Esophagus squamous epithelium (tissue), 5 donors: ENCODE measurements around the gene ATL1. TPM values are rescaled to one million over a fixed set of nuclear protein-coding genes. Genes with fewer than 3 reads are reported as not detected.

ENCODE experiments used
- DNase-seq: peaks from one replicate; lab custom pipeline; 2025; lab: John Stamatoyannopoulos, UW
- H3K27ac ChIP-seq, 4 donors: fragments of 200-600 bp; sonication (generic); one replicate each; pipeline ENCODE4 v1.5.1; 2016 to 2019; ENCODE audit warnings: mild to moderate bottlenecking in 1 of 4
- H3K27me3 ChIP-seq, 4 donors: fragments of 200-600 bp; sonication (generic); 1 replicate in 3 of 4; 2 replicates in 1 of 4; pipeline versions ENCODE4 v1.5.1 to v1.6.0; 2017 to 2021; ENCODE audit warnings: antibody characterized with exemption in 1 of 4
- H3K36me3 ChIP-seq, 3 donors: fragments of 200-600 bp; sonication (generic); one replicate each; pipeline ENCODE4 v1.5.1; 2016 to 2019
- H3K4me1 ChIP-seq, 3 donors: fragments of 200-600 bp; sonication (generic); one replicate each; pipeline ENCODE4 v1.5.1; 2017 to 2019
- H3K4me3 ChIP-seq, 4 donors: fragments of 200-600 bp; sonication (generic); 1 replicate in 3 of 4; 2 replicates in 1 of 4; pipeline ENCODE4 v1.5.1; 2016 to 2019; ENCODE audit warnings: mild to moderate bottlenecking in 2 of 4, moderate library complexity in 1 of 4
- H3K9me3 ChIP-seq, 3 donors: fragments of 200-600 bp; sonication (generic); one replicate each; pipeline ENCODE4 v1.5.1; 2016 to 2019
- CTCF ChIP-seq, 6 experiments: fragments of 450-650 bp in 4 of 6; fragments of 200-600 bp in 2 of 6; sonication (generic) in 2 of 6; IDR thresholded peaks; one replicate each; pipeline ENCODE4 v1.5.1; 2016 to 2019; ENCODE audit warnings: antibody characterized with exemption in 6 of 6, mild to moderate bottlenecking in 4 of 6, moderate library complexity in 4 of 6
- POLR2A ChIP-seq, 4 donors: fragments of 450-650 bp; IDR thresholded peaks; one replicate each; pipeline ENCODE4 v1.6.1; 2017; ENCODE audit warnings: antibody characterized with exemption in 4 of 4, mild to moderate bottlenecking in 4 of 4, moderate library complexity in 3 of 4
- WGBS, 2 donors: methylation state at CpG; one replicate each; pipeline ENCODE4 v1.1.5; 2018; 5-methylcytosine and 5-hydroxymethylcytosine counted together
- intact Hi-C: fragments of 100-400 bp; cut with DNase I; formaldehyde crosslinking; loops from one replicate; pipeline ENCODE4 v1.15.0; 2022
- total RNA-seq, 4 donors: library from RNA; depleted of rRNA; stranded (reverse); fragments of >200 nt; gene quantifications; one replicate each; pipeline ENCODE4 v1.1.0, GENCODE V29; 2016
- donor health status: DM: yes; HTN: yes; CAD: no.

ATL1 gene
- total RNA-seq, 4 donors from 2014 or later, result 3.3 to 7.3 (median 6.0) TPM

- Histone ChIP-seq H3K27ac (no peak overlapping the region), H3K27me3 (no peaks in the 10 kb centered on the region), H3K4me1 (no peaks in the 10 kb centered on the region), H3K9me3 (no peaks in the 10 kb centered on the region), H3K4me3 (no peak overlapping the region), H3K36me3 (peaks cover 0 to 20% (median 0%) of the 10 kb centered on the region in 3 donors)
- TF ChIP-seq POLR2A (IDR thresholded peaks at IDR 0.05), result no peak
- no peak for TF ChIP-seq CTCF (IDR thresholded peaks at IDR 0.05)
- no peak for DNase-seq
- intact Hi-C loops, result no loop called here
- 97 to 100% methylated on average over 2 of the region's 2 CpGs for WGBS, 2 donors
Observed at GRCh38 chr14:50615552-50615951, 55.6 kb downstream of the ATL1 start.

GRCh38 chr14:50616275-50616674 lies 56.3 kb downstream of the ATL1 start:
- intact Hi-C loops, result no loop called here
- TF ChIP-seq POLR2A (IDR thresholded peaks at IDR 0.05) (no peak), CTCF (IDR thresholded peaks at IDR 0.05) (no peak)
- Histone ChIP-seq H3K27ac (no peak overlapping the region), H3K4me3 (no peak overlapping the region), H3K27me3 (no peaks in the 10 kb centered on the region), H3K9me3 (no peaks in the 10 kb centered on the region), H3K4me1 (no peaks in the 10 kb centered on the region), H3K36me3 (peaks cover 0 to 20% (median 0%) of the 10 kb centered on the region in 3 donors)
- 91 to 100% methylated on average over 2 of the region's 2 CpGs for WGBS, 2 donors
- DNase-seq, result no peak

GRCh38 chr14:50619569-50620141 lies 59.7 kb downstream of the ATL1 start:
- WGBS, 2 donors, result 70 to 81% methylated on average over 5 of the region's 5 CpGs
- DNase-seq, result no peak
- Histone ChIP-seq H3K9me3 (no peaks in the 10 kb centered on the region), H3K27me3 (no peaks in the 10 kb centered on the region), H3K4me1 (no peaks in the 10 kb centered on the region), H3K36me3 (peaks cover 0 to 30% (median 0%) of the 10 kb centered on the region in 3 donors), H3K4me3 (no peak overlapping the region), H3K27ac (no peak overlapping the region)
- TF ChIP-seq POLR2A (IDR thresholded peaks at IDR 0.05), result no peak
- peak in 5 of 6 experiments; percentile 32 to 72 (median 56) for TF ChIP-seq CTCF (IDR thresholded peaks at IDR 0.05)
- intact Hi-C loops, result no loop called here

GRCh38 chr14:50620341-50620740 lies 60.4 kb downstream of the ATL1 start:
- intact Hi-C loops, result no loop called here
- H3K4me3 ChIP-seq, result no peak overlapping the region
- DNase-seq, result no peak
- peaks cover 0 to 26% (median 0%) of the 10 kb centered on the region in 3 donors for H3K36me3 ChIP-seq
- WGBS, 2 donors, result 63 to 69% methylated on average over 4 of the region's 4 CpGs
- H3K27ac ChIP-seq, result no peak overlapping the region
- no peaks in the 10 kb centered on the region for H3K4me1 ChIP-seq
- no peaks in the 10 kb centered on the region for H3K27me3 ChIP-seq
- no peaks in the 10 kb centered on the region for H3K9me3 ChIP-seq
- TF ChIP-seq CTCF (IDR thresholded peaks at IDR 0.05) (no peak), POLR2A (IDR thresholded peaks at IDR 0.05) (no peak)

- H3K27ac ChIP-seq, result no peak overlapping the region
- peaks cover 0 to 24% (median 0%) of the 10 kb centered on the region in 3 donors for H3K36me3 ChIP-seq
- H3K4me1 ChIP-seq, result no peaks in the 10 kb centered on the region
- no peaks in the 10 kb centered on the region for H3K27me3 ChIP-seq
- DNase-seq, result no peak
- 83 to 91% methylated on average over 1 of the region's 1 CpG for WGBS, 2 donors
- intact Hi-C loops, result no loop called here
- H3K9me3 ChIP-seq, result no peaks in the 10 kb centered on the region
- TF ChIP-seq POLR2A (IDR thresholded peaks at IDR 0.05) (no peak), CTCF (IDR thresholded peaks at IDR 0.05) (no peak)
- no peak overlapping the region for H3K4me3 ChIP-seq
Observed at GRCh38 chr14:50622978-50623377, 63.0 kb downstream of the ATL1 start.
